GM21381 (cell line): Measurements from ENCODE around the gene CDH13.

Source experiments
- ATAC-seq: cut with Tn5 transposase; IDR thresholded peaks from one replicate; pipeline ENCODE4 v1.9.1; 2021; ENCODE audit warnings: mild to moderate bottlenecking, moderate library complexity; ENCODE audit not compliant: unreplicated experiment

The CDH13 gene

DNA sequence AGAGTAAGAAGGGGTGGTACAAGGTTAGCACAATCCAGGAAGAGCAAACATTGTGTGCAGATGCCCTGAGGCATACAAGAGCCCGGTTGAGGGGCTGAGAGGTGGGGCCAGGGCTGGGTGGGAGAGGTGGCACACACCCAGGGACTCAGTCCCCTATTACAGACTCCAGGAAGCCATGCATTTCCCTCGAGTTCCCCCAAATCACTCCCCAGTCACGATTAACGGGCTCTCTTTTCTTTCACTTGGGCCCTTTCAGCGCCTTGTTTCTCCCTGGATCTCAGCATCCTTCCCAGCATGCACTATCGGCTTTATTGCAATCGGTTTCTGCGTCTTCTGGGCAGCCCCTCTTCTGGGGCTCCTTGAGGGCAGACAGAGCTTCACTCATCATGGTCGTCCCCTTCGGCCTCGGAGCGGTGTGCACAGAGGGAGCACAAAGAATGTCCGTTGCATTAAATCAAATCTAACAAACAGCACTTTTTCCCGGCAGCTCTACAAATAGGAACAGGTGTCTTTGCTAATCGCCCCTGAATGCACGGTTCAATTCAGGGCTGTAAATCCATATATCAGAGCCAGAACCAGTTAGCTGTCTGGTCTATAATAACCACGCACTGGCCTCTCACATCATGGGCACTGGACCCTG, 996.4 kb downstream of the CDH13 start:
- ATAC-seq = no peak

DNA sequence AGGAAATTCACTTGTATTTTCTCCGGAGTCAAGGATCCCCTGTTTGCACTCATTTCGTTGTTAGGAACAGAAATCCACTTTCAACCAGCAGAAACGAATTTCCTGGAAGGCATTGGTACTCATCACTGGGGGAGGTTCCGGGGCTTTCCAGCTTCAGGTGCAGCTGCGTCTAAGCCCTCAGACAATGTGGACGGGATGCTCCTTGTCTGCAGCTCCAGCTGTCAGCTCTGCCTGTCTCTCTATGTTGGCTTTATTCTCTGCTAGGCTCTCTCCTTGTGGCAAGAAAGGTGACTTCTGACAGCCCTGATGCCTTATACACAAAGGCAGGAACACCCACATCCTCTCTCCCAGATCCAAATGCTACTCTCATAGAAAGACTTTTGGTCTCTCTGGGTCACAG, 997.1 kb downstream of the CDH13 start:
- ATAC-seq = no peak

DNA sequence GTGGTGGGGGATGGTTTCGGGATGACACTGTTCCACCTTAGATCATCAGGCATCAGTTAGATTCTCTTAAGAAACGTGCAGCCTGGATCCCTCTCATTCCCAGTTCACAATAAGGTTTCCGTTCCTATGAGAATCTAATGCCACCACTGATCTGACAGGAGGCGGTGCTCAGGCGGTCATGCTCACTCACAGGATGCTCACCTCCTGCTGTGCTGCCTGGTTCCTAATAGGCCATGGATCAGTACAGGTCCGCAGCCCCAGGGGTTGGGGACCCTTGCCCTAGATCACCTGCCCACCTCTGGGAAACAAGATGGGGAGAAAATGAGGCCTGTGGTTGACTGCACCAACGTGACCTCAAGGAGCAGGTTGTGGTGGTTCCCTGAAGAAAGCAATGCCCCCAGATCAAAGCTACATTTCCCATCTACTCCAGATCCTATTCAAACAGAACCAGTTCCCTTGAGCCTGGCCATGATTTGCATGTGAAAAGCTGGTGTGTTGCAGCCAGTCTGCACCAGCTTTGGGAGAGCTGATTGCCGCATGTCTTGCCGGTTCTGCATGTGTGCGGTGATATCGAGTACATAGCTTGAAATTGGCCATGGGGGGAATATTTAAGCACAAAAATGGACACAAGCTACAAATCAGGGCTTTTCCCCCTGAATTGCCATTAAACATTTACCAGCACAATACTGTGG, 997.8 kb downstream of the CDH13 start:
- no peak for ATAC-seq

DNA sequence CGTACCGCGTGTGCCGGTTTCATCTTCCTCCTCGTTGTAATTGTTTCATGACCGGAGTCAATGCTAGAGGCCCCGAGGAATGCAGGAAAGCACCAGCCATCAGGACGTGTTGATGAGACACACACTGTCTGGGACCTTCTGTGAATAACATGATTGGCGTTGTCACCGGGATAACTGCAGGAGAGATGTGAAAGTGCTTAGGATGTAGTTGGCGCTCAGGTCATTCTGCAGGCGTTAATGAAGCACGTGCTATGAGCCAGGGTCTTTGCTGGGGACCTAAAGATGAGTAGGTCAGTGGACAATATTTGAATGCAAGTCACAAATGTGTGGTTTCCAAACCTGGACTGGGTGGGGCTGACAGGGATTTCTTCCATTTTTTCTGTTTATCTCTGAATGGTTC, 999.4 kb downstream of the CDH13 start:
- ATAC-seq = no peak

DNA sequence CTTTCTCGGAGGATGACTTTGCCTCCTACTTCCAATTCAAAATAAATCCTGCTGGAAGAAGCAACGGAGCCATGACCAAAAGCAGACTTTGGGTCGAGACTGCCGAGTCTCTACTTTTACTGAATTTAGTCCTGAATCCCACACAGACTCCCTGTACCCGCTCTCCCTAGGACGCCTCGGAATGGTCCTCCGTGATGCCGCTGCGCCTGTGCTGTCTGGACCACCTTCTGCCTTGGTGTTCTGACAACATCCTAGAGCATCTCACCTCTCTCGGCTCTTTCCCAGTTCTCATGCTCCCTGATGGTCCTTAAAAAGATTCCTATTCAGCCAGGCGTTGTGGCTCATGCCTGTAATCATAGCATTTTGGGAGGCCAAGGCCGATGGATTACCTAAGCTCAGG, 999.9 kb downstream of the CDH13 start:
- ATAC-seq = no peak

DNA sequence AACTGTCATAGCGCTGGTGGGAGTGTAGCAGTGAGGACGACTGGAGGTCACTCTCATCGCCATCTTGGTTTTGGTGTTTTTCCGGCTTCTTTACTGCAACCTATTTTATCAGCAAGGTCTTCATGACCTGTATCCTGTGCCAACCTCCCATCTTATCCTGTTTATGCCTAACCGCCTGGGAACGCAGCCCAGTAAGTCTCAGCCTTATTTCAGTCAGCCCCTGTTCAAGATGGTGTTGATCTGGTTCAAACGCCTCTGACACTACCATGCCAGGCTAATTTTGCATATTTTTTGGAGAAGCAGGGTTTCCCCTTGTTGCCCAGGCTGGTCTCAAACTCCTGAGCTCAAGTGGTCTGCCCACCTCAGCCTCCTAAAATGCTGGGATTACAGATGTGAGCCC, 1001.2 kb downstream of the CDH13 start:
- ATAC-seq = no peak

DNA sequence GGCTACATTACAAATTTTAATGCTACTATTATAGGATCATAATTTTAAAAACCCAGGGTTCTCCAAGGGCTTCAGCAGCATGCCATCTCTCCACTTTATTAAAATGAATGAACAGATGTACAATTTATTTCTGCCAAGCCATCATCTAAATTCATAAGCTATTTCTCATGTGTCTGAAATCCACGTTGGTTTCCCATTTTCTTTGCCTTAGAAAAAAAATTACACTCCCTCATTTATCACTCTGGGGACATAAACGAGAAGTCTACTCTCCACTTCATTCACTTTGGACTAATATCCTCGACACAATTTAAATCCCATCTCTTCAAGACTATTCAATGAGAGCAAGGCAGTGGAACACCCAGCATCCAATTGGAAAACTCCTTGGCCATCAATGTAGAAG, 1002.7 kb downstream of the CDH13 start:
- no peak for ATAC-seq

DNA sequence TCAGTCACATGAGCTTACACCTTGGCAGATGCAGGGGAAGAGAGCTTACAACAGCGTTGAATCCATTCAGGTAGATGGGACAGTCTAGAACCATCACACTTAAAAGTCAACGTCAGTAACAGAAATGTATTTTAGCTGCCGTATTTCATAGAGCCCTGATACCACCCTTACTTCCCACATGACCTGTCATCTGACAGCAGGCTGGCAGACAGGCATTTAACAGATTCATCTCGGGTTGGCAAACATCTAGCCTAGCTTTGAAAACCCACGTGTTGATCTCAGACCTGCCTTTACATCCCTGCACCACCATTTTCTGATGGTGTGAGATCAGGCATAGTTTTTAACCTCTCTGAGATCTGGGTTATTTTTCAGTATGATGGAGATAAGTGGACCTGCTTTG, 1003.1 kb downstream of the CDH13 start:
- ATAC-seq = no peak

DNA sequence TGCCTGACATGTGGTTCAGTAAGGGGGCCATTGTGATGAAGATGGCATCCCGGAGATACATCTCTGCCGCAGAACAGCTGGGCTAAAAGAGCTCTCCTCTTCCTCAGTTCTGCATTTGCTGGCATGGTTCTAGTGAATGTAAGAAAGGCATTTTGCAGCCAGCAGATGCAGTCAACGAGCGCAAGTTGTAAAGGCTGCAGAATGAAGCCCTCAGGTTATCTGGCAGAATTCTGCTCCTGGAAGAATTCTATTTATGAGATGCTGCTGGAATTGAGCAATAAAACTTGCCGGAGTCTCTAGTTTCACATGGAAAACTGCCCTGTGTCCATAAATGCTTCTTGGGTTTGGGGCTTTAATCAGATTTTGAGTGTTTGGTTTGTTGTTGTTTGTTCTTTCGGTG, 1004.2 kb downstream of the CDH13 start:
- no peak for ATAC-seq

DNA sequence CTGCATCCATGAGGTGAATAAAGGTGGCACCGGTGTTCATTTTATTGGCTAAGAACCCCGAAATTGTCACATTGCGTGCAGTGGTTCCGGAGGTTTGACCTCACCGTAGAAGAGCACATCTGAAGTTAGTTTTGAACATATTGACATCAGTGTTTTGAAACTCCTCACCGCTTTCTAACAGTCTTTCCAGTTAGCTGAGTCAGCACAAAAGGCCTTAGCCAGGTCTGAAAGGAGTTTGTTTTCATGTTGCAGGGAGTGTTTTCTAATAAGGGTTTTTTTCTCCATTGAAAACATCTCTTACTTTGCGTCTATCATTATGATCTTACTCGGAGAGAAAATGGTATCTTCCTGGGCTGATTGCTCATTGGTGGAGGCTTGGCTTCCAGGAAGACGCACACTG, 1006.5 kb downstream of the CDH13 start:
- ATAC-seq = no peak

DNA sequence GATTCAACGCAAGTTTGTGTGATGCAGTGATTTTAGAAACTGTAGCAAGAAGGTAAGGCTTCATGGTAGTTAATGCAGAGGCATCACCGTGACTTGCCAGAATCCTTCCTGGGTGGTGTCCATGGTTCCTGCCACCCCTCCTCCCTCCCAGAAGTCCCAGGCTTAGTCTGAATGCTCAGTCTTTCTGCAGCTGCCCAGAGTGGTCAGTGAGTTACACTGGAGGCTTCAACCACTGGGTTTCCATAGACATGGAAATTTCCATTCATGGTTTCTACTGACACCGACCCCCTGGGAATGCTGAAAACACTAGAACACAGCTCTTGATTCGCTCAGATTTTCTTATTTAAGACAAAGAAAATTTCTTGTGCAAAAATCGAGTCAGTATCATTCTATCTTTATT, 1021.6 kb downstream of the CDH13 start:
- ATAC-seq = no peak

DNA sequence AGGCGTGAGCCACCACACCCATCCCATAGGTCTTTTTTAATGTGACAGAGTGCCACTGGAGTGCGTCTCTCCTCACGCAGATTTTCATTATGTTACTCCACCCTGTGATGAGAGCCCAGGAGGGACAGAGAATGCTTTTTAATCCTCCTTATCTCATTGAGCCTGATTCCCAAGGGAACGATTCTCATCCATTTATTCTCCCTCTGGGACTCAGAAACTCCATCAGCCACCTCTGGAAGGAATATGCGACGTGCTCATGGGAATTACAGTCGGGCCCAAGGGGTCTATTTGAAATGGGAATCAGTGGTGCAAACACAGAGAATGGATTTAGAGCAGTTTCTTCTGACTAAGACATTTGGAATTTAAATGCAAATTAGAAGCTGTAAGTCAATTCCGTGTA, 1025.1 kb downstream of the CDH13 start:
- no peak for ATAC-seq

DNA sequence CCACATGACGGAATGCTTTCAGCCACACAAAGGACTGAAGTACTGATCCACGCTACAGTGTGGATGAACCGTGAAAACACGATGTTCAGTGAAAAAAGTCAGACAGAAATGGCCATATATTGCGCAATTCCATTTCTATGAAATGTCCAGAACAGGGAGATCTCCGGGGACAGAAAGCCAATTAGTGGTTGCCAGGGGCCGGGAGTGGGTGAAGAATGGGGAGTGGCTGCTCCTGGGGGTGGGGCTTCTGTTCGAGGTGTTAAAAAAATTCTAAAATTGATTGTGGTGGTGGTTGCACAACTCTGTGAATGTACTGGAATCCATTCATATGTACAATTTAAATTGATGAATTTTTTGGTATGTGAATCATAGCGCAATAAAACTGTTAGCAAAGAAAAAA, 1026.2 kb downstream of the CDH13 start:
- ATAC-seq = no peak

DNA sequence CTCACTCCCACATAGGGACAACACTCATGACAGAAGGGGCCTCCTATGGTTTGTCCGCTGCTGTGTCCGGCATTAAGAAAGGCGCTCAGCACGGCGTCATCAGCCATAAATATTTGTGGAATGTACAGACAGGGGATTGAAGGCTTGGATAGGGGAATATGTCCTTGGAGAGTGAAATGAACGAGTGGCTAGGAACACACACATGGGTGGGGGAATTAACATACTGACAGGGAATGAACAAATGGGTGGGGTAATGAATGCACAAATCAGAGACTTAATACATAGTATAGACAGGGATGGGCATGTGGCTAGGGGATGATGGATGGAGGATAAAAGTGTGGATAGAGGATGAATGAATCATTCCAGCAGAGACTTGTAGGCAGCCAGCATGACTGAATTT, 1027.0 kb downstream of the CDH13 start:
- no peak for ATAC-seq

DNA sequence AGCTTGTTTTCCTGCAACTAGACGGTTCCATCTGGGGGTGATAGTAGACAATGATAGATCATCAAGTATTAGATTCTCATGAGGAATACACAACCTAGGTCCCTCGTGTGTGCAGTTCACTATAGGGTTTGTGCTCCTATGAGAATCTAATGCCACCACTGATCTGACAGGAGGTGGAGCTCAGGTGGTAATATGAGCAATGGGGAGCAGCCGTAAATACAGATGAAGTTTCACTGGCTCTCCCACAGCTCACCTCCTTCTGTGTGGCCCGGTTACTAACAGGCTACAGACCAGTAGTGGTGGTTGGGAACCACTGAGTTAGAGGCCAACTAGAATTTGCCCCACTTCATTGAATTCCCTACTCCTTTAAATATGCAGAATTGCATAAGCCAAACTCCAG, 1033.5 kb downstream of the CDH13 start:
- no peak for ATAC-seq

DNA sequence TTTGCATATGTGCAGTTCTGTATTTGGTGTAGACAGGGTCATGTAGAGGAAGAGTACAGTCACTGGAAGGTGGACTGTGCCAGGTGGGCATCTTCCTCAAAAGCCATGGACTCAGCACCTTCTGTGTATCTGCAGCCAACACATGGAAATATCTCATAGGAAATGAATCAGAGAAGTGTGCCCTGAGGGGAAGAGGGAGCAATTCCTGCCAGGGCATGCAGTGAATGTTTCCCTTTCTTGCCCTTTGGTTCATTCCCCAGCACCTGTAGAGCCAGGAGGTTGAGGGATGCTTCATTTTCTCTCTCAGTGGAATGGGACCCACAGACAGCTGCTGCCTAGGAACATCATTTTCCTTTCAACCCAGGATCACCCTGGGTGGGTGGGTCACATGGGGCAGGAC, 1034.9 kb downstream of the CDH13 start:
- ATAC-seq = no peak

DNA sequence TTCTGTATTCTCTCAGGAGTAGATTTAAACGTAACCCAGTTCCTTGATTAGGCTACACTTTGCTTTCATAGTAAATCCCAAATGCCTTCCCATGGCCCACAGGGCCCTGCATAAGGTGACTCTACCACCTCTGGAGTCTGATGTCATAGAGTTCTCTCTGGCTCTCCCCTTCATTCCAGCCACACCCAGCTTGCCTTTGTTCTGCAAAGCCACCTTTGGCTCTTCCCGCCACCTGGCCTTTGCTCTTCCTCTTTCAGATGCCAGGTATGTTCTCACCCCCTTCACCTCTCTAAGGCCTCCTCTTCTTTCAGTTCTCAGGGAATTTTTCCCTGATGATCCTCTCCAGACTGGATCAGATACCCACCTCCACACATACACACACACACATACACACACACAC, 1039.7 kb downstream of the CDH13 start:
- no peak for ATAC-seq

DNA sequence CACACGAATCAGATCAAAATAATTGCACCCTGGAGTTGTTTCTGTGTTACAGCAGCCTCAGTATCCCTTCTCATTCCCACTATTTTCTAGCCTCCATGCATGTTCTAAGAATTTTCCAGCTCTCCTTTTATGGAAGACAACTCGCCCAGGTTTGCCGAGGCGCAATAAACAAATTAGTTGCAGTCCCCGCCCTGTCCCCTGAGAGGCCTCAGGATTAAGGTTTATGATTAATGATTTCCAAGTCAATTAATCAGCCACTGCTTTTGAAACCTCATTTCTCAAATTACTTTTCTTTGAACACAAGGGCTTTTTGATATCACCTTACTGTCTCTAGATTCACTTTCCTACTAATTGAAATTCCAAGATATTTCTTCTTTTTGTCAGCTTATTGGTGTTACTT, 1042.7 kb downstream of the CDH13 start:
- ATAC-seq = no peak

DNA sequence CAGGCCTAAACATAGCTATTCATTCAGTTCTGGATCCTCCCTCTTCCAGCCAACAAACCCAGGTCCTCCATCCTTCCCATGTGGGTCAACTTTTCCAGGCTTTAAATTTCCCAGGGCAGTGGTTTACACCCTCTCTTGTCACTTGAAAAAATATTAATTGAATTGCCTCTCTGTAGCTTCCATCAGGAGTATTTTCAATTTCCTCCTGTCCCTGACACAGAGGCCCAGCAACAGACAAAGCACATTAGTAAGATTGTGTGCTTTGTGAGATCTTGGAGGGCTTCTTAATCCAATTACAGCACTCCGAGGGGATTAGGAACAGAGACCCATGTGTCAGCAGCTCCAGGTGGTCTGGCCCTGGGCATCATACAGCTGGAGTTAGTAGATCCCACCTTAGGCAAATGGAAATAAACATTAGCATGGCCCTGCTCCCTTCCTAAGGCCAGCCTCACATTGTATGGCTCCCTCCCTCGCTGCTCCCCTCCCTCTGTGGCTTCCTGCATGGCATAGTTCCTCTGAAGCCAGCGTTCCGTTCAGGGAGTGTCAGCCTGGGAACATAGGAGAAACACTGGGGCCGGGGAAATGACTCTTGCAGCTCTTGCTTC, 1048.3 kb downstream of the CDH13 start:
- no peak for ATAC-seq

DNA sequence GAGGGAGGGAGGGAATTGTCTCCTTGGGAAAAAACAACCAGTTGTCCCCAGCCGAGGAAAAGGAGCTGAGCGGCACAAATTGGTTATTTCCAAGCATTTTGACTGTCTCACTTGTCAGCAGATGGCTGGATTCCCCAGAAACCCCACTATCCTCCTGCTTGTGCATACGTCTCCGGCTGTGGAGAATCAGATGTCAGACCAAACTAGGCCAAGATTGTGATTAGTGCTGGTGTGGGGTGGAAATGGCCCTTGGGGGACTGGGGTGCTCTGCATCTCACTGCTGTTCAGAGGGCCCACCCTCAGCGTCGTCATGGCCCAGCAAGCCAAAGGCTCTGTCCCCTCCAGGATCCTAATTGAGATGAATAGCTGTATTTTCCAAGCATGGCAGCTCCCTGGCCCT, 1049.3 kb downstream of the CDH13 start:
- no peak for ATAC-seq

DNA sequence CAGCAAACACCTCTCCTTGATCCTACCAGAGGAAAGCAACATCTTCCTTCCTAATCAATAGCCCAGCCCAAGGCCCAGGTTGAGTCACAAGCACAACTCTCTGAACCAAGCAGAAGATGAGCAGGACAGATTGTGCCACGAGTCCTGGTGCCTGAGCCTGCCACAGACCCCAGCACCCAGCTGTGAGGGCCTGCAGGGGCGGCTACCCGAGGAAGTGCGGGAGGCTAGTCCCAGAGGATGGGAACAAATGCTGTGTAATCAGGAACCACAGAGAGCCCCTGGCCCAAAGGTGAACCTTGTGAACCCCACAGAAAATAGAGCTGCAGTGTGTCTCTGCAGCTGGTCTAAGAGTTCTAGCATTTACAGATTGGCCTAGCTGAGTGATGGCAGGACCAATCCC, 1054.2 kb downstream of the CDH13 start:
- ATAC-seq = no peak

DNA sequence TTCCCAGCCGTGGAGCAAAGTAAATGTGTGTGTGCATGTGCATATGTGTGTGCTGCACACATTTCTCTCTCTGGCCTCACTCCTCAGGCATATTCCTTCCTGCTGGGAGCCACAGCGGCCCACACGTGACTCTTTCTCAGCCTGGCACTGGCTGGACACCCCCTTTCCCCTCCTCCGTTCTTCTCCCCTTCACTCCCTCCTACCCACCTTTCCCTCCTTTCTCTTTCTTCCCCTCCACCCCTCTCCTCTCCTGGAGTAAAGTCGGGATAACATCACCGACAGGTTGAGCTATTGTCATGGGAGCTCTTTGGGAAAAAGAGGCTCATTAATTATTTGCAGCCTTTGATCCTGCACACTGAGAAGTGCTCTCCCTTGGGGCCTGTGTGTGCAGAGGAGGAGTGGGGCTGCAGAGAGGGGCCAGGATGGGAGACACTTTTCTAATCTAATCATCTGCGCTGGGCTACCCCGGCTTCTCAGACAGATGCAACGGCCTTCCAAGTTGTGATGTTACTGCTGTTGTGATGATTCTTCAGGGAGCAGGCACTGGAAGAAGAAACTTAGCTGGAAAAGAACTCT, 1054.7 kb downstream of the CDH13 start:
- ATAC-seq = no peak
